CD14-positive monocyte (primary cell): Measurements from ENCODE around the gene MED13L. TPM values are rescaled to one million over a fixed set of nuclear protein-coding genes. Genes with fewer than 3 reads are reported as not detected.

ENCODE experiments used
- DNase-seq, 3 donors: peaks; one replicate each; pipeline ENCODE4 v3.0.0-alpha.2; 2011 to 2022
- H2AFZ ChIP-seq: 2 replicates; pipeline ENCODE4 v1.6.0; 2012; ENCODE audit warnings: mild to moderate bottlenecking, low read depth, low read length, inconsistent platforms; ENCODE audit not compliant: insufficient read depth, poor library complexity, severe bottlenecking
- H3K27ac ChIP-seq, 2 donors: 1 replicate in 1 of 2; 2 replicates in 1 of 2; pipeline ENCODE4 v1.5.1; 2012 to 2013; ENCODE audit warnings: low read length in 2 of 2, control low read depth in 1 of 2, inconsistent platforms in 1 of 2, low read depth in 1 of 2, mild to moderate bottlenecking in 1 of 2
- H3K27me3 ChIP-seq, 2 donors: one replicate each; pipeline versions ENCODE4 v1.6.0 to v1.6.1; 2011 to 2013; ENCODE audit warnings: low read length in 2 of 2; ENCODE audit not compliant: control insufficient read depth in 2 of 2, insufficient read depth in 2 of 2
- H3K36me3 ChIP-seq, 2 donors: replicated peaks in 1 of 2; 1 replicate in 1 of 2; 2 replicates in 1 of 2; pipeline versions ENCODE4 v1.5.1 to v1.6.1; 2012 to 2013; ENCODE audit warnings: low read length in 2 of 2, control low read depth in 1 of 2, inconsistent platforms in 1 of 2, mild to moderate bottlenecking in 1 of 2; ENCODE audit not compliant: insufficient read depth in 2 of 2, control insufficient read depth in 1 of 2
- H3K4me1 ChIP-seq, 2 donors: 1 replicate in 1 of 2; 2 replicates in 1 of 2; pipeline versions ENCODE4 v1.5.1 to v1.6.1; 2012 to 2013; ENCODE audit warnings: low read length in 2 of 2, control low read depth in 1 of 2, inconsistent platforms in 1 of 2, mild to moderate bottlenecking in 1 of 2, moderate library complexity in 1 of 2; ENCODE audit not compliant: insufficient read depth in 2 of 2, control insufficient read depth in 1 of 2
- H3K4me2 ChIP-seq: replicated peaks from 2 replicates; pipeline ENCODE3; 2012; ENCODE audit warnings: low read length, moderate library complexity, mild to moderate bottlenecking; ENCODE audit not compliant: poor library complexity, severe bottlenecking; ENCODE audit errors: extremely low read depth
- H3K4me3 ChIP-seq, 3 experiments: fragments of 200-600 bp in 1 of 3; sonication (generic) in 1 of 3; replicated peaks in 1 of 3; 1 replicate in 2 of 3; 2 replicates in 1 of 3; pipeline ENCODE4 v1.5.1; 2011 to 2013; ENCODE audit warnings: low read length in 3 of 3, mild to moderate bottlenecking in 3 of 3, control low read depth in 2 of 3, low read depth in 2 of 3, inconsistent platforms in 1 of 3, moderate library complexity in 1 of 3
- H3K79me2 ChIP-seq: 2 replicates; pipeline ENCODE4 v1.6.0; 2012; ENCODE audit warnings: mild to moderate bottlenecking, control low read depth, inconsistent platforms, low read length, moderate library complexity; ENCODE audit not compliant: insufficient read depth
- H3K9ac ChIP-seq: 2 replicates; pipeline ENCODE4 v1.6.0; 2017; ENCODE audit warnings: low read length, mild to moderate bottlenecking; ENCODE audit not compliant: insufficient read depth, poor library complexity, severe bottlenecking
- H3K9me3 ChIP-seq, 2 donors: replicated peaks in 1 of 2; 1 replicate in 1 of 2; 2 replicates in 1 of 2; pipeline versions ENCODE4 v1.5.1 to v1.6.1; 2012 to 2013; ENCODE audit warnings: low read length in 2 of 2, control low read depth in 1 of 2; ENCODE audit not compliant: control insufficient read depth in 1 of 2, insufficient read depth in 1 of 2
- H4K20me1 ChIP-seq: 2 replicates; pipeline ENCODE4 v1.6.0; 2012; ENCODE audit warnings: mild to moderate bottlenecking, low read length, control low read depth, moderate library complexity; ENCODE audit not compliant: insufficient read depth
- H3K27ac Mint-ChIP-seq, 7 donors: one replicate each; pipeline ENCODE4 v1.8.0; 2020; ENCODE audit warnings: mild to moderate bottlenecking in 7 of 7, mixed read lengths in 7 of 7, moderate library complexity in 6 of 7, inconsistent platforms in 2 of 7
- H3K27me3 Mint-ChIP-seq, 3 donors: one replicate each; pipeline ENCODE4 v1.8.0; 2021 to 2022; ENCODE audit warnings: low read depth in 3 of 3, mild to moderate bottlenecking in 3 of 3, mixed read lengths in 3 of 3, moderate library complexity in 3 of 3, inconsistent platforms in 1 of 3
- H3K36me3 Mint-ChIP-seq, 2 donors: one replicate each; pipeline ENCODE4 v1.8.0; 2020; ENCODE audit warnings: mixed read lengths in 2 of 2, inconsistent platforms in 1 of 2, mild to moderate bottlenecking in 1 of 2
- H3K4me1 Mint-ChIP-seq: one replicate; pipeline ENCODE4 v1.8.0; 2020; ENCODE audit warnings: mild to moderate bottlenecking, mixed read lengths
- H3K4me3 Mint-ChIP-seq, 2 donors: one replicate each; pipeline ENCODE4 v1.8.0; 2020; ENCODE audit warnings: mild to moderate bottlenecking in 2 of 2, mixed read lengths in 2 of 2, moderate library complexity in 1 of 2
- H3K9me3 Mint-ChIP-seq, 7 donors: one replicate each; pipeline ENCODE4 v1.8.0; 2020 to 2022; ENCODE audit warnings: mixed read lengths in 7 of 7, mild to moderate bottlenecking in 6 of 7, moderate library complexity in 6 of 7, inconsistent platforms in 2 of 7
- CTCF ChIP-seq: fragments of 200-600 bp; IDR thresholded peaks from one replicate; pipeline ENCODE4 v1.8.0; 2022; ENCODE audit warnings: antibody characterized with exemption, mild to moderate bottlenecking
- WGBS: methylation state at CpG from one replicate; pipeline ENCODE4 v1.1.5; 2013; ENCODE audit warnings: missing lambda C conversion rate; ENCODE audit not compliant: insufficient coverage; 5-methylcytosine and 5-hydroxymethylcytosine counted together
- intact Hi-C, 2 donors: fragments of 100-400 bp; cut with micrococcal nuclease; formaldehyde crosslinking; loops; one replicate each; pipeline versions ENCODE4 v1.15.0 to v1.15.1; 2023
- polyA plus RNA-seq, 3 donors: library from polyadenylated mRNA; depleted of rRNA in 1 of 3; unstranded in 2 of 3; stranded (reverse) in 1 of 3; fragments of 300-500 nt in 2 of 3; fragments of >200 nt in 1 of 3; fragmentation: Illumina TruSeq in 2 of 3; gene quantifications; 1 replicate in 2 of 3; 2 replicates in 1 of 3; pipeline ENCODE4 v1.2.3, GENCODE V29; 2012 to 2021

The MED13L gene
- polyA plus RNA-seq, 3 donors: 4.4 to 42.0 (median 7.5) TPM

- H2AFZ ChIP-seq: no peak overlapping the region
- Mint-ChIP-seq H3K4me1 (no peaks in the 10 kb centered on the region), H3K27me3 (peaks cover 1 to 21% (median 6%) of the 10 kb centered on the region in 3 donors), H3K9me3 (peaks cover 4 to 9% (median 5%) of the 10 kb centered on the region in 7 donors), H3K27ac (no peak overlapping the region), H3K36me3 (no peaks in the 10 kb centered on the region), H3K4me3 (no peak overlapping the region)
- peaks cover 0 to 14% of the 10 kb centered on the region in 2 donors for H3K27me3 ChIP-seq
- no peaks in the 10 kb centered on the region for H3K79me2 ChIP-seq
- H3K4me1 ChIP-seq: no peaks in the 10 kb centered on the region
- intact Hi-C loops: no loop called here
- 17% methylated on average over 1 of the region's 3 CpGs for WGBS
- DNase-seq: no peak
- H3K9me3 ChIP-seq: peaks cover 0 to 4% of the 10 kb centered on the region in 2 donors
- H4K20me1 ChIP-seq: no peaks in the 10 kb centered on the region
- no peaks in the 10 kb centered on the region for H3K36me3 ChIP-seq
- TF ChIP-seq CTCF: no peak
- H3K4me3 ChIP-seq: no peak overlapping the region
- no peak overlapping the region for H3K9ac ChIP-seq
- no peak overlapping the region for H3K4me2 ChIP-seq
- no peak overlapping the region for H3K27ac ChIP-seq
These were observed 343.4 kb downstream of the MED13L start for GRCh38 chr12:115934046-115934445.

GRCh38 chr12:115932066-115932465 lies 345.4 kb downstream of the MED13L start:
- H3K36me3 ChIP-seq: no peaks in the 10 kb centered on the region
- intact Hi-C loops: no loop called here

More at GRCh38 chr12:115932066-115932465, 345.4 kb downstream of the MED13L start:
- no peaks in the 10 kb centered on the region for H3K9me3 ChIP-seq
- peaks cover 1 to 16% (median 6%) of the 10 kb centered on the region in 3 donors for H3K27me3 Mint-ChIP-seq
- H3K4me1 ChIP-seq: no peaks in the 10 kb centered on the region
- H3K79me2 ChIP-seq: no peaks in the 10 kb centered on the region
- no peak overlapping the region for H3K4me3 ChIP-seq
- no peak overlapping the region for H3K27ac ChIP-seq
- H3K4me3 Mint-ChIP-seq: no peak overlapping the region
- no peak overlapping the region for H3K4me2 ChIP-seq
- no peak overlapping the region for H3K9ac ChIP-seq
- DNase-seq: no peak
- H3K4me1 Mint-ChIP-seq: no peaks in the 10 kb centered on the region
- WGBS: no CpG with 5 or more reads among the region's 1 CpG
- H3K9me3 Mint-ChIP-seq: peaks cover 0 to 7% (median 0%) of the 10 kb centered on the region in 7 donors
- H3K27me3 ChIP-seq: no peaks in the 10 kb centered on the region
- no peak overlapping the region for H3K27ac Mint-ChIP-seq
- H2AFZ ChIP-seq: no peak overlapping the region
- H3K36me3 Mint-ChIP-seq: no peaks in the 10 kb centered on the region
- no peaks in the 10 kb centered on the region for H4K20me1 ChIP-seq
- no peak for TF ChIP-seq CTCF
